Measurements from ENCODE around the gene FBXO34. TPM values are rescaled to one million over a fixed set of nuclear protein-coding genes. Genes with fewer than 3 reads are reported as not detected.

Gene FBXO34
- total and polyA plus RNA-seq, 7 donors, result 6.1 to 57.4 (median 25.8) TPM

DNA sequence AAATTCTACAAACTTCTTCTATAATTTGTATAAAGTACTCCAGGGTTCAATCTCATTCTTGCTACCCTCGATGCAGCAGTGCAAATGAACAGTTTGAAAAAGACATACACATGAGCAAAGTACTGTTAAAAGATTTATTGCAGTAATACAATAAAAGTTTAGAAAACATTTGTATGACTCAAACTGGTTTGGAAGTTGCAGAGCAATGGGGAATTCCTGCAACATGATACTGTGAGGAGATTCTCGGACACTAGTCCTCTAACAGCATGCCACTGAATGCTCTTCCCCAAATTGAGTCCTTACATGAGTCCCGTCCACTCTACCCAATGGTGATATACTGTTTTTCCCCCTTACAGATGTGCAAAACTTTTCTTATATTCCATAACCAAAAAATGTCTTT is 95.0 kb downstream of the FBXO34 start:
- Histone ChIP-seq H3K27me3 (ENCODE audit: insufficient read depth in 3 of 3, low read length in 2 of 3) (no peaks in the 10 kb centered on the region), H3K9me3 (no peaks in the 10 kb centered on the region), H3K27ac (peak overlapping the region; percentile 18), H3K36me3 (ENCODE audit: insufficient read depth in 1 of 2, low read depth in 1 of 2) (peaks cover 0 to 37% of the 10 kb centered on the region in 2 donors), H3K4me3 (no peak overlapping the region), H3K4me1 (no peaks in the 10 kb centered on the region)
- 19 to 33% (median 31%) methylated on average over 3 of the region's 3 CpGs for WGBS, 3 donors
- intact Hi-C loops (cut with DNase I), result no loop called here
- TF ChIP-seq, protein P1, sequence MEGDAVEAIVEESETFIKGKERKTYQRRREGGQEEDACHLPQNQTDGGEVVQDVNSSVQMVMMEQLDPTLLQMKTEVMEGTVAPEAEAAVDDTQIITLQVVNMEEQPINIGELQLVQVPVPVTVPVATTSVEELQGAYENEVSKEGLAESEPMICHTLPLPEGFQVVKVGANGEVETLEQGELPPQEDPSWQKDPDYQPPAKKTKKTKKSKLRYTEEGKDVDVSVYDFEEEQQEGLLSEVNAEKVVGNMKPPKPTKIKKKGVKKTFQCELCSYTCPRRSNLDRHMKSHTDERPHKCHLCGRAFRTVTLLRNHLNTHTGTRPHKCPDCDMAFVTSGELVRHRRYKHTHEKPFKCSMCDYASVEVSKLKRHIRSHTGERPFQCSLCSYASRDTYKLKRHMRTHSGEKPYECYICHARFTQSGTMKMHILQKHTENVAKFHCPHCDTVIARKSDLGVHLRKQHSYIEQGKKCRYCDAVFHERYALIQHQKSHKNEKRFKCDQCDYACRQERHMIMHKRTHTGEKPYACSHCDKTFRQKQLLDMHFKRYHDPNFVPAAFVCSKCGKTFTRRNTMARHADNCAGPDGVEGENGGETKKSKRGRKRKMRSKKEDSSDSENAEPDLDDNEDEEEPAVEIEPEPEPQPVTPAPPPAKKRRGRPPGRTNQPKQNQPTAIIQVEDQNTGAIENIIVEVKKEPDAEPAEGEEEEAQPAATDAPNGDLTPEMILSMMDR (IDR thresholded peaks at IDR 0.05), result no peak
- no peak for DNase-seq
- peak; percentile 62 to 76 (median 64) for ATAC-seq

- no peak overlapping the region for H3K27ac ChIP-seq
- TF ChIP-seq, protein P1 (IDR thresholded peaks at IDR 0.05), result no peak
- H3K4me3 ChIP-seq, result no peak overlapping the region
- DNase-seq (no peak), ATAC-seq (no peak)
- H3K4me1 ChIP-seq, result no peaks in the 10 kb centered on the region
- 86 to 88% (median 87%) methylated on average over 11 of the region's 11 CpGs for WGBS, 3 donors
- H3K36me3 ChIP-seq (ENCODE audit: insufficient read depth in 1 of 2, low read depth in 1 of 2), result peaks cover under 1 to 59% of the 10 kb centered on the region in 2 donors
- no peaks in the 10 kb centered on the region for H3K27me3 ChIP-seq (ENCODE audit: insufficient read depth in 3 of 3, low read length in 2 of 3)
- no peaks in the 10 kb centered on the region for H3K9me3 ChIP-seq
- intact Hi-C loops (cut with DNase I), result no loop called here
Observed at GRCh38 chr14:55370883-55371455, 99.7 kb downstream of the FBXO34 start.

GRCh38 chr14:55372423-55372822 is 101.2 kb downstream of the FBXO34 start:
- WGBS, 3 donors, result 93 to 100% (median 94%) methylated on average over 1 of the region's 1 CpG
- TF ChIP-seq, protein P1 (IDR thresholded peaks at IDR 0.05), result no peak

DNA sequence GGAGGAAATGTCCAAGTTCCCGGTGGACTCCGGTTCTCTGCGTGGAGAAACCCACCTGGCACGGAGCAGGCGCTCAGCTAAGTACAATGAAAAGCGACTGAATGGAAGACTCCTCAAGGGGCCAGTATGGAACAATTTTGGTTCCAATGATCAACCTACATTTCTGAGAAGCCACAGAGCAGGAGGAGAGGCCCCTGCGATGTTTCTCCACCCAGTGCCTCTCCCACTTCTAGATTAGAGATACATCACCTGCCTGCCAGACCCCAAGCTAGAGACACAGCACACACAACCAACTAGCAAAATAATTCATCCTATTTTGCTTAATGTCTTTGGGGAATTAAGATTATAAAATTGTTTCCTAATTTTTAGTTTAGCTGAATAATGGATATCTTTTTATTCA is 101.6 kb downstream of the FBXO34 start:
- H3K36me3 ChIP-seq (ENCODE audit: insufficient read depth in 1 of 2, low read depth in 1 of 2), result peaks cover 8 to 72% of the 10 kb centered on the region in 2 donors

More at GRCh38 chr14:55372423-55372822, 101.2 kb downstream of the FBXO34 start:
- DNase-seq, result no peak
- no peaks in the 10 kb centered on the region for H3K9me3 ChIP-seq
- no peak overlapping the region for H3K4me3 ChIP-seq
- no peak for ATAC-seq
- H3K36me3 ChIP-seq (ENCODE audit: insufficient read depth in 1 of 2, low read depth in 1 of 2), result peaks cover 8 to 72% of the 10 kb centered on the region in 2 donors
- intact Hi-C loops (cut with DNase I), result no loop called here
- no peaks in the 10 kb centered on the region for H3K27me3 ChIP-seq (ENCODE audit: insufficient read depth in 3 of 3, low read length in 2 of 3)
- H3K27ac ChIP-seq, result peak overlapping the region; percentile 23
- H3K4me1 ChIP-seq, result no peaks in the 10 kb centered on the region

More for the DNA sequence above, 101.6 kb downstream of the FBXO34 start:
- TF ChIP-seq, protein P1 (IDR thresholded peaks at IDR 0.05), result no peak
- H3K27me3 ChIP-seq (ENCODE audit: insufficient read depth in 3 of 3, low read length in 2 of 3), result no peaks in the 10 kb centered on the region
- no peak overlapping the region for H3K4me3 ChIP-seq
- DNase-seq (no peak), ATAC-seq (no peak)
- H3K9me3 ChIP-seq, result no peaks in the 10 kb centered on the region
- intact Hi-C loops (cut with DNase I), result no loop called here
- WGBS, 3 donors, result 82 to 90% (median 90%) methylated on average over 7 of the region's 7 CpGs
- H3K27ac ChIP-seq, result peak overlapping the region; percentile 23
- no peaks in the 10 kb centered on the region for H3K4me1 ChIP-seq

Data from psoas muscle (tissue), 8 donors.